ENCODE results near the gene HELT. TPM values are rescaled to one million over a fixed set of nuclear protein-coding genes. Genes with fewer than 3 reads are reported as not detected.

The HELT gene
- total RNA-seq, 6 experiments from 2014 or later = not detected

DNA sequence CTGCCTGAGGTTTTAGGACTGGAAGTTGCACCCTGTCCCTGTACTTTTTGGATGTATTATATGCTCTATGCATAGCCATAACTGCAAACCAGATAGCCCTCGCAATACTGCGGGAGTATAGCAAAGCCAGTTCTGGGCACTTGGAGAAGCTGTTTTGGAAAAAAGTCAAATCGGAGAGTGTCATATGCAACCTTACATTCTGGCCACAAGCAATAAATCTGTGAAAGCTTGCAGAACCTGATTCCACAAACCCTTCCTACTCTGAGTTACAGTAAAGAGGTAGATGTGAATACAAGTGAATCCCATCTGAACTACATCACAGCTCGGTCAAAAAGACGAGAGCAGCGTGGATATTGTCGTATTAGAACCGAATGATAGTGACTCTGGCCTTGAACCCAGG lies 10.3 kb downstream of the HELT start:
- Mint-ChIP-seq H3K27ac (no peak overlapping the region), H3K4me1 (ENCODE audit: low read depth) (no peaks in the 10 kb centered on the region), H3K9me3 (no peaks in the 10 kb centered on the region), H3K4me3 (no peak overlapping the region), H3K36me3 (ENCODE audit: low read depth) (no peaks in the 10 kb centered on the region), H3K27me3 (ENCODE audit: insufficient read depth) (peaks cover 58% of the 10 kb centered on the region)
- no peak for DNase-seq
- TF ChIP-seq, protein P1, sequence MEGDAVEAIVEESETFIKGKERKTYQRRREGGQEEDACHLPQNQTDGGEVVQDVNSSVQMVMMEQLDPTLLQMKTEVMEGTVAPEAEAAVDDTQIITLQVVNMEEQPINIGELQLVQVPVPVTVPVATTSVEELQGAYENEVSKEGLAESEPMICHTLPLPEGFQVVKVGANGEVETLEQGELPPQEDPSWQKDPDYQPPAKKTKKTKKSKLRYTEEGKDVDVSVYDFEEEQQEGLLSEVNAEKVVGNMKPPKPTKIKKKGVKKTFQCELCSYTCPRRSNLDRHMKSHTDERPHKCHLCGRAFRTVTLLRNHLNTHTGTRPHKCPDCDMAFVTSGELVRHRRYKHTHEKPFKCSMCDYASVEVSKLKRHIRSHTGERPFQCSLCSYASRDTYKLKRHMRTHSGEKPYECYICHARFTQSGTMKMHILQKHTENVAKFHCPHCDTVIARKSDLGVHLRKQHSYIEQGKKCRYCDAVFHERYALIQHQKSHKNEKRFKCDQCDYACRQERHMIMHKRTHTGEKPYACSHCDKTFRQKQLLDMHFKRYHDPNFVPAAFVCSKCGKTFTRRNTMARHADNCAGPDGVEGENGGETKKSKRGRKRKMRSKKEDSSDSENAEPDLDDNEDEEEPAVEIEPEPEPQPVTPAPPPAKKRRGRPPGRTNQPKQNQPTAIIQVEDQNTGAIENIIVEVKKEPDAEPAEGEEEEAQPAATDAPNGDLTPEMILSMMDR (IDR thresholded peaks at IDR 0.05) = no peak

DNA sequence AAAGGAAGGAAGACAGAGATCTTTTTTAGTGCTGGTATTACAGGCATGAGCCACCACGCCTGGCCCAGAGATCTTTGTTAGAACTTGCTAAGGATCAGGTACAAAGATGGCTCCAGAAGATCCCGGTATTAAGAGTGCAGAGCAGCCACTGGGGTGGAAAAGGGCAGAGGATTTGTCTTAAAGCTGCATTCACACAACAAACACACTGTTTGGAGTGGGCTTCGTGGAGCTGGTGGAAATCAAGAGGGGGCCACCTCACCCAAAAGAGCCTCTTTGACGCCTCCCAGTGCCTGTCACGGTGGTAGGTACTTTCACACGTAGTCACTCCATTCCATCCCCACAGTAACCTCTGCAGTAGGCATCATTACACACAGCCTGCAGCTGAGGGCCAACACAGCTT lies 13.3 kb downstream of the HELT start:
- DNase-seq = no peak
- Mint-ChIP-seq H3K4me1 (ENCODE audit: low read depth) (no peaks in the 10 kb centered on the region), H3K27me3 (ENCODE audit: insufficient read depth) (peaks cover 46% of the 10 kb centered on the region), H3K4me3 (no peak overlapping the region), H3K27ac (no peak overlapping the region), H3K36me3 (ENCODE audit: low read depth) (no peaks in the 10 kb centered on the region), H3K9me3 (no peaks in the 10 kb centered on the region)
- TF ChIP-seq, protein P1 (IDR thresholded peaks at IDR 0.05) = no peak

DNA sequence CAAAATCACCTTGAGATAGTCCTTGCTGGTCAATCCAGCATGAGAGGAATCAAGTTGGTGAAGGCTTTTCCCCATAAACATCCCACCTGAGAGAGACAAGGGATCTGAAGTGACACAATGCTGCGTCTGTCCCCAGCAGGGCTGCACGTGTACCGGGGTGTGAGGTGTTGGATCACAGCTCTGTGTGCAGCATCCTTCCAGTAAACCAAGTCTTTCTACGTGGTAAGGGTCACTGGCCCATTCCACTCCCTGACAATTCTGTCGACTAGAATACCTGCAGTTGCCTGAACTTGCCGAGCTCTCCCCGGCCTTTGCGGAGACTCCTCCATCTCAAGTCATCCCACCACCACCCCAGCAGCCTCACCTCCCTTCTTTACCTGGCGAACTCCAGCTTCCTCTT lies 14.8 kb downstream of the HELT start:
- DNase-seq = no peak
- no peak overlapping the region for H3K4me3 Mint-ChIP-seq
- H3K9me3 Mint-ChIP-seq = no peaks in the 10 kb centered on the region
- H3K4me1 Mint-ChIP-seq (ENCODE audit: low read depth) = no peaks in the 10 kb centered on the region
- H3K36me3 Mint-ChIP-seq (ENCODE audit: low read depth) = no peaks in the 10 kb centered on the region
- TF ChIP-seq, protein P1 (IDR thresholded peaks at IDR 0.05) = no peak
- H3K27me3 Mint-ChIP-seq (ENCODE audit: insufficient read depth) = peaks cover 49% of the 10 kb centered on the region
- H3K27ac Mint-ChIP-seq = no peak overlapping the region

DNA sequence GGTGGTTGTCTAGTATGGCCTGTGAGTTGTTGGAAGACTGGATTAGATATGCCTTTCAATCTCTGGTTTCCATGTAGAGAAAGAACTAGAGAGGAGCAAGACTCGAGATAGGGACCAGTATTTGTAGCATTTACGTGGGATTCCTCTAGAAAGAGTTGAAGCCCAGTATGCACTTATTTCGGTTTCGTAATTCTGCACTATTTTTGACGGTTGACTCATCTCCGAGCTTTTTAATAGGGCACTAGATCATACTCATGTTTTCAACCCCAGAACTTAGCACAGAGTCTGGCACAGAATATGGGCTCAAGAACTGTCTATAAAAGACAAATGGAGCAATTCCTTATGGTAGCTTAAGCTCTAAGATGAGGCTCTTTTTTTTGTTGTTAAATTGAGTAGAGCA lies 15.7 kb downstream of the HELT start:
- Mint-ChIP-seq H3K9me3 (no peaks in the 10 kb centered on the region), H3K4me1 (ENCODE audit: low read depth) (no peaks in the 10 kb centered on the region), H3K27me3 (ENCODE audit: insufficient read depth) (peaks cover 43% of the 10 kb centered on the region), H3K36me3 (ENCODE audit: low read depth) (no peaks in the 10 kb centered on the region), H3K4me3 (no peak overlapping the region), H3K27ac (no peak overlapping the region)
- TF ChIP-seq, protein P1 (IDR thresholded peaks at IDR 0.05) = no peak
- DNase-seq = no peak

DNA sequence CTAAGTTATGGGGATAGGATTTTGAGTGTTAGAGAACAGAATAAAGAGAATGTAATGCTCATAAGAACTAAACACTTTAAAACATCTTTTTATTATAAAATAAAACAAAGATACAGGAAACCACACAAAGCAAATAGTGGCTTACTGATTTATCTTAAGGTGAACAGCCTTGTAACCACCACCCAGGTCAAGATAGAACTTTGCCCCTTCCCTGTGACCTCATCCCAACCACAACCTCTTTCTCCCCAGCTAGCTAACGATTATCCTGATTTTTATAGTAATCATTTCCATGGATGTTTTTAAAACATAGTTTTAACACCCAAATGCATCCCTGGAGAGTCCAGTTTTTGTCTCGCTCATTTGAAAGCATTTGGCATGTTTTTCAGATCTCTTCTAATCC lies 17.0 kb downstream of the HELT start:
- peaks cover 6% of the 10 kb centered on the region for H3K4me1 Mint-ChIP-seq (ENCODE audit: low read depth)
- DNase-seq = no peak
- H3K27me3 Mint-ChIP-seq (ENCODE audit: insufficient read depth) = peaks cover 38% of the 10 kb centered on the region

More for the DNA sequence above, 17.0 kb downstream of the HELT start:
- Mint-ChIP-seq H3K4me3 (no peak overlapping the region), H3K36me3 (ENCODE audit: low read depth) (no peaks in the 10 kb centered on the region), H3K27ac (no peak overlapping the region), H3K9me3 (no peaks in the 10 kb centered on the region)
- TF ChIP-seq, protein P1 (IDR thresholded peaks at IDR 0.05) = no peak
